ENCODE data around the gene OR6C76.

GRCh38 chr12:55446326-55446725 is 20.3 kb downstream of the OR6C76 start:
- TF ChIP-seq CTCF (conservative IDR thresholded peaks at IDR 0.05; ENCODE audit: low read length) (peak; percentile 30), EZH2phosphoT487 (IDR thresholded peaks at IDR 0.05; ENCODE audit: borderline replicate concordance) (no peak)
